K562 (cell line): ENCODE data around the gene LRRC9.

Experiments
- CBX8 ChIP-seq: fragments of 200-600 bp; sonication (generic); IDR thresholded peaks from 2 replicates; pipeline ENCODE4 v1.6.1; 2012; ENCODE audit warnings: borderline replicate concordance, mixed run types, low read depth, mild to moderate bottlenecking, moderate library complexity, mixed read lengths, low read length, control low read depth, inconsistent platforms; ENCODE audit not compliant: poor library complexity, severe bottlenecking; ENCODE audit errors: extremely low read depth
- FOXM1 ChIP-seq, 2 experiments: fragments of 450-650 bp in 1 of 2; sonication (generic) in 1 of 2; formaldehyde crosslinking in 1 of 2; IDR thresholded peaks; 2 replicates each; pipeline versions ENCODE4 v1.6.1 to v1.9.0; 2017 to 2022; ENCODE audit warnings: low read depth in 2 of 2, mild to moderate bottlenecking in 2 of 2, missing genetic modification reagents in 1 of 2, moderate library complexity in 1 of 2
- HMG20B ChIP-seq: fragments of 250-450 bp; sonication (Bioruptor Pico); IDR thresholded peaks from 2 replicates; pipeline ENCODE4 v1.5.0; 2021; ENCODE audit warnings: mild to moderate bottlenecking
- JUNB ChIP-seq: fragments of 450-650 bp; formaldehyde crosslinking; conservative IDR thresholded peaks from 2 replicates; pipeline ENCODE4 v1.4.0; 2020; ENCODE audit warnings: mild to moderate bottlenecking
- JUND ChIP-seq, 2 experiments: IDR thresholded peaks; 2 replicates in 1 of 2; 3 replicates in 1 of 2; pipeline ENCODE4 v1.6.1; 2011; ENCODE audit warnings: borderline replicate concordance in 2 of 2, low read depth in 2 of 2, low read length in 2 of 2, improper control_type of control experiment in 1 of 2, missing biosample characterization in 1 of 2, missing genetic modification characterization in 1 of 2, missing genetic modification reagents in 1 of 2
- NCOA4 ChIP-seq: fragments of 450-650 bp; IDR thresholded peaks from 2 replicates; pipeline ENCODE4 v1.6.1; 2018; ENCODE audit warnings: mild to moderate bottlenecking; ENCODE audit not compliant: partially characterized antibody
- RAD21 ChIP-seq, 2 experiments: fragments of 250-450 bp in 1 of 2; fragments of 450-650 bp in 1 of 2; sonication (Bioruptor Pico) in 1 of 2; formaldehyde crosslinking in 1 of 2; IDR thresholded peaks in 1 of 2; conservative IDR thresholded peaks in 1 of 2; 2 replicates each; pipeline versions ENCODE4 v1.4.0 to v1.8.0; 2020 to 2022; ENCODE audit warnings: mild to moderate bottlenecking in 2 of 2, moderate library complexity in 1 of 2
- TARDBP ChIP-seq: fragments of 450-650 bp; IDR thresholded peaks from 2 replicates; pipeline ENCODE4 v1.6.1; 2016
- TFAP4 ChIP-seq: sonication (generic); formaldehyde crosslinking; IDR thresholded peaks from 2 replicates; pipeline ENCODE4 v1.8.0; 2022; ENCODE audit warnings: missing genetic modification reagents, mild to moderate bottlenecking, moderate library complexity, borderline replicate concordance
- TF ChIP-seq, protein P1 (sequence below): fragments of 200-800 bp; sonication (Bioruptor generic); IDR thresholded peaks from 2 replicates; pipeline ENCODE4 v1.6.1; 2016; ENCODE audit warnings: missing genetic modification characterization, missing compliant biosample characterization

DNA sequence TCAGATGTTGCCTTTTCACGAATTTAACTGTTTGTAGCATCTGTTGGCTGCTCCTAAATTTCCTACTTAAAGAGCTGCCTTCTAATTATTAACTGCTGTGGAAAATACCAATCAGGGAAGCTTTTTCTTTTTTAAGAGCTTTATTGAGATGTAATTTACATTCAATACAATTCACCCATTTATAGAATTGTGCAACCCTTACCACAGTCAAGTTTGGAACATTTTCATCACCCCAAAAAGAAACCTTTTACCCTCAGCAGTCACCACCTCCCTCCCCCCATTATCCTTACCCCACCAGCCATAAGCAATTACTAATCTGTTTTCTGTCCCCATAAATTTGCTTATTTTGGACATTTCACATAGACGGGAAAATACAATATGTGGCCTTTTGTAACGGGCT, 173.1 kb downstream of the LRRC9 start:
- TF ChIP-seq FOXM1 (IDR thresholded peaks at IDR 0.05; ENCODE audit: low read depth) (no peak), FOXM1 (CRISPR knock-in tag; IDR thresholded peaks at IDR 0.05; ENCODE audit: low read depth) (no peak), RAD21 (CRISPR knock-in tag; conservative IDR thresholded peaks at IDR 0.05 in 1 of 2, IDR thresholded peaks at IDR 0.05 in 1 of 2) (no peak), NCOA4 (no peak), TARDBP (no peak), JUND (IDR thresholded peaks at IDR 0.05; ENCODE audit: borderline replicate concordance, low read depth, low read length) (no peak), JUND (tag; IDR thresholded peaks at IDR 0.05; ENCODE audit: borderline replicate concordance, low read depth, low read length) (no peak), HMG20B (CRISPR knock-in tag) (no peak), CBX8 (no peak), TFAP4 (CRISPR knock-in tag) (no peak), JUNB (CRISPR knock-in tag) (no peak)
- TF ChIP-seq, protein P1, sequence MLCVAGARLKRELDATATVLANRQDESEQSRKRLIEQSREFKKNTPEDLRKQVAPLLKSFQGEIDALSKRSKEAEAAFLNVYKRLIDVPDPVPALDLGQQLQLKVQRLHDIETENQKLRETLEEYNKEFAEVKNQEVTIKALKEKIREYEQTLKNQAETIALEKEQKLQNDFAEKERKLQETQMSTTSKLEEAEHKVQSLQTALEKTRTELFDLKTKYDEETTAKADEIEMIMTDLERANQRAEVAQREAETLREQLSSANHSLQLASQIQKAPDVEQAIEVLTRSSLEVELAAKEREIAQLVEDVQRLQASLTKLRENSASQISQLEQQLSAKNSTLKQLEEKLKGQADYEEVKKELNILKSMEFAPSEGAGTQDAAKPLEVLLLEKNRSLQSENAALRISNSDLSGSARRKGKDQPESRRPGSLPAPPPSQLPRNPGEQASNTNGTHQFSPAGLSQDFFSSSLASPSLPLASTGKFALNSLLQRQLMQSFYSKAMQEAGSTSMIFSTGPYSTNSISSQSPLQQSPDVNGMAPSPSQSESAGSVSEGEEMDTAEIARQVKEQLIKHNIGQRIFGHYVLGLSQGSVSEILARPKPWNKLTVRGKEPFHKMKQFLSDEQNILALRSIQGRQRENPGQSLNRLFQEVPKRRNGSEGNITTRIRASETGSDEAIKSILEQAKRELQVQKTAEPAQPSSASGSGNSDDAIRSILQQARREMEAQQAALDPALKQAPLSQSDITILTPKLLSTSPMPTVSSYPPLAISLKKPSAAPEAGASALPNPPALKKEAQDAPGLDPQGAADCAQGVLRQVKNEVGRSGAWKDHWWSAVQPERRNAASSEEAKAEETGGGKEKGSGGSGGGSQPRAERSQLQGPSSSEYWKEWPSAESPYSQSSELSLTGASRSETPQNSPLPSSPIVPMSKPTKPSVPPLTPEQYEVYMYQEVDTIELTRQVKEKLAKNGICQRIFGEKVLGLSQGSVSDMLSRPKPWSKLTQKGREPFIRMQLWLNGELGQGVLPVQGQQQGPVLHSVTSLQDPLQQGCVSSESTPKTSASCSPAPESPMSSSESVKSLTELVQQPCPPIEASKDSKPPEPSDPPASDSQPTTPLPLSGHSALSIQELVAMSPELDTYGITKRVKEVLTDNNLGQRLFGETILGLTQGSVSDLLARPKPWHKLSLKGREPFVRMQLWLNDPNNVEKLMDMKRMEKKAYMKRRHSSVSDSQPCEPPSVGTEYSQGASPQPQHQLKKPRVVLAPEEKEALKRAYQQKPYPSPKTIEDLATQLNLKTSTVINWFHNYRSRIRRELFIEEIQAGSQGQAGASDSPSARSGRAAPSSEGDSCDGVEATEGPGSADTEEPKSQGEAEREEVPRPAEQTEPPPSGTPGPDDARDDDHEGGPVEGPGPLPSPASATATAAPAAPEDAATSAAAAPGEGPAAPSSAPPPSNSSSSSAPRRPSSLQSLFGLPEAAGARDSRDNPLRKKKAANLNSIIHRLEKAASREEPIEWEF (CRISPR knock-in tag), result no peak
